NCI-H2171 (cell line): ENCODE data around the gene SEPHS1.
"Not testable (repeated sequence)": the region's sequence is repeated elsewhere in the genome, so short reads cannot be mapped to it uniquely, and the experiment has no call there.

ENCODE experiments used
- DNase-seq: peaks from one replicate; lab custom pipeline; 2025; lab: John Stamatoyannopoulos, UW

The SEPHS1 gene

DNA sequence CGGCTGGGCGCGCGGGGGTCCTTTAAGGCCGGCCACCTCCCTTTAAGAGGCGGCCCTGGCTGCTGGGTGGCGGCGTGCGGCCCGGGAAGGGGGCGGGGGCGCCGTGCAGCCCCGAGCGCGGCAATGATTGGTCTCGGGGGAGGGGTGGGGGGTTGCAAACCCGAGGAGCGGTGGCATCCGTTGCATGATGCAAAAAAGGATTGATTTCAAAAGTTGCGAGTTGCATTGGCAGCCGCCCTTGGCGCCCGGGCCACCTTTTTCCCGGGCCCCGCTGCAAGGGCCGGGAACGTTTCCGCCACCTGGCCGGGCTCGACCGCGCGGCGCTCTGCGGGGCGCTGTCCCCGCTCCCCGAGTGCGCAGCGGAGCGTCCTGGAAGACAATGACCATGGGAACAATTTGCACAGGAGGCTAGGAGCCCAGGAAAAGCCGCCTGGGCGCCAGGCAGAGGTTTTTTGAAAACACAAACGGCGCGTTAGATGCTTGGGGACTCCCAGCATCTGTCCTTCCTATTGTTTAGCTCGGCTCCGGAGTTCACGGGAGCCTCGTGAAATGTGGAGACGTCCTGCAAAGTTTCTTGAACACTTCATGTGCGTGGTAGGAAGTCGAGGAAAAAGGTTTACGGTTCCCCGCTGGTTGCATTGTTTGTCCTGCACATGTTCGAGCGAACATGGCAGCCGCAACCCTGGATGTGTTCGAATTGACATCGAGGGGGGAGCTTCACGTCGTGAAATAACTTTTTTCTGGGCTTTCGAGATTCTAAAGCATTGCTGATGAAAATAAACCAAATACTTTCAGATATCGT is at the start of gene SEPHS1:
TSS of gene SEPHS1 (minus strand) at position 78 of the 802 bp plus-strand sequence. CDS start 3,343 bp downstream, outside the sequence.
- peak; percentile 73 for DNase-seq

- DNase-seq = no peak
Observed at GRCh38 chr10:13397052-13397451, 49.0 kb upstream of the SEPHS1 start.

GRCh38 chr10:13396369-13396768 is 48.3 kb upstream of the SEPHS1 start:
- DNase-seq = no peak

- no peak for DNase-seq
Observed at GRCh38 chr10:13395540-13395939, 47.4 kb upstream of the SEPHS1 start.

GRCh38 chr10:13393640-13394039 is 45.5 kb upstream of the SEPHS1 start:
- no peak for DNase-seq

- DNase-seq = no peak
Observed at GRCh38 chr10:13392701-13393100, 44.6 kb upstream of the SEPHS1 start.

DNA sequence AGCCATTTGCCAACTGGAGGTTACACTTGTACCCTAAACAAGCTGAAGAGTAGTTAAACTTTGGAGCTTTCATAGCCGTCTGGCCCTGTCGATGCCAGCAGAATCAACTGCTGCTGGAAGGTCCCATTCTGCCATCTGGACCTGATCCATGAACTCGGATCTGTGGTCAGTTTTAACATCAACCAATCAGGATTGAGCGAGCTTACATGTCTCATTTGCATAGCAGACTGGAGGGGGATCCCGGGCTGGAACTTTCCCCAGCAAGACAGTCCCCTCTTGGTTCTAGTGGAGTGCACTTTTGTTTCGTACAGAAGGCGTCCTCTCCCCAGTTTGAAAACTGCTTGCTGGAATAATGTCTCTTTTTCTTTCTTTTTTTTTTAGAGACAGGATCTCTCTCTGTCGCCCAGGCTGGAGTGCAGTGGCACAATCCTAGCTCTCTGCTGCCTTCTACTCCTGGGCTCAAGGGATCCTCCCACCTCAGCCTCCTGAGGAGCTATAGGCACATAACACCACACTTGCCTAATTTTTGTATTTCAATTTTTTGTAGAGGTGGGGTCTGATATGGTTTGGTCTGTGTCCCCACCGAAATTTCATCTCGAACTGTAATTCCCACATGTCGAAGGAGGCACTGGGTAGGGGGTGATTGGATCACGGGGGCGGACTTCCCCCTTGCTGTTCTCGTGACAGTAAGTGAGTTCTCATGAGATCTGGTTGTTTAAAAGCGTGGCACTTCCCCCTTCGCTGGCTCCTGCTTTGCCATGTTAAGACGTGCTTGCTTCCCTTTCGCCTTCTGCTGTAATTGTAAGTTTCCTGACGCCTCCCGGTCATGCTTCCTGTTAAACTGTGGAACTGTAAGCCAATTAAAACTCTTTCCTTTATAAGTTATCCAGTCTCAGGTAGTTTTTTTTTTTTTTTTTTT is 42.8 kb upstream of the SEPHS1 start:
- no peak for DNase-seq

DNA sequence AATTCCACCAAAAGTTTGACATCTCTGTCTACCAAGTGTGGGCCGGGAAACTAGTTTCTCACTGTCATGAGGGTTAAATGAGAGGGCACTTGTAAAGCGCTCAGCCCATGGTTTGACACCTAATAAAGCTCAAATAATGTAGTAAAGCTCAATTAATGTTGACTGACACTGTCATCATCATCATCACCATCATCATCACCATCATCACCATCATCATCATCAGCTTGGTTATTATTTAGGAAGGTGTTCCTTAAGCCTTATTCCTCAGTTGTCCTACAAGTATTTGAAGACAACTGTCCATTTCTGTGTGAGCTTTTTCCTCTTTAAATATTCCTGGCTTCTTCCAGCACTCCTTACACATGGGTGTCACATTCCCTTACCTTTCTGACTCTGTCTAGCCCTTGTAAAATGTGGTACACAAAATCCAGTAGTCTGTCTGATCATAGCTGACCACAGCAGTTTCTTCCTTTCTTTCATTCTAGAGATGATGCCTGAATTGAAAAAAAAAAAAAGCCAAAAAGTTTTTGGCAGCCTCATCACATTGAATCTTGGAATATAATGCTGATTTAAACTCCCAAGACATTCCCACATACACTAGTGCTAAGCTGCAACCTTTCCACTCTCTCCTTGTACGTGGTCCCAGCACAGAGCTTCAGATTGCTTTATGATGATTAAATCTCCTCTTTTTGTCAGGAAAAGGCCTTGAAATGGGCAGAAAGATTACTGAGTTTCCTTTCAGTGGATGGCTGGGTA is 40.6 kb upstream of the SEPHS1 start:
- no peak for DNase-seq

DNA sequence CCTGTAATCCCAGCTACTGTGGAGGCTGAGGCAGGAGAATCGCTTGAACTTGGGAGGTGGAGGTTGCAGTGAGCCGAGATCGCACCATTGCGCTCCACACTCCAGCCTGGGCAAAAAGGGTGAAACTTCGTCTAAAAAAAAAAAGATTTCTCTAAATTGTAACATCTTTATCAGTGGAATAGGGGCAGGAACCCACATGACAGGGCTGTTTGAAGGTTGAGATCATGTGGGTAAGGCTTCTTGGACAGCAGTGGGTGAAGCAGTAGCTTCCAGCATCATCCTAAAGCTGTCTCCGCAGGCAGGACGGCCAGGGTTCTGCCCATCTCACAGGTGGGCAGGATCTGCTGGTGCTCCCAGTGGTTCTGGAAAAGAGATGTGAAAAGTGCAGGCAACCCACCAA is 37.9 kb upstream of the SEPHS1 start:
- DNase-seq = no peak

DNA sequence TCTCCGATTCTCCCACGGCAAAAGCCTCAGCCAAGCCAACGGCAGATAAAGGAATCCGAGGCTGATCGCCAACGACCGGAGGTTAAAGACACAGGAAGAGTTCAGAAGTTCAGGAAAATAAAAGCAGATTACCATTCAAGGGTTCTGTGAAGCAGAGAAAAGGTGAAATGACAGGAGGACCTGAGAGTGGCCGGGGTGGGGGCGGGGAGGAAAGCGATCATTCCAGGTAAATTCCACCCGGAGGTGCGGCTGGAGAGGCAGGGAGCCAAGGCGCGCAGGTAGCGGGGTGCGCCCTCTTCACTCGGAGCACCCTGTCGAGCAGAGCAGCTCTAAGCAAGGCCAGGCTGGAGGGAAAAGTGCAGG is 35.3 kb upstream of the SEPHS1 start:
- no peak for DNase-seq

GRCh38 chr10:13382703-13383398 is 34.8 kb upstream of the SEPHS1 start:
- no peak for DNase-seq

- DNase-seq = not testable (repeated sequence)
Observed at GRCh38 chr10:13379061-13379460, 31.0 kb upstream of the SEPHS1 start.

DNA sequence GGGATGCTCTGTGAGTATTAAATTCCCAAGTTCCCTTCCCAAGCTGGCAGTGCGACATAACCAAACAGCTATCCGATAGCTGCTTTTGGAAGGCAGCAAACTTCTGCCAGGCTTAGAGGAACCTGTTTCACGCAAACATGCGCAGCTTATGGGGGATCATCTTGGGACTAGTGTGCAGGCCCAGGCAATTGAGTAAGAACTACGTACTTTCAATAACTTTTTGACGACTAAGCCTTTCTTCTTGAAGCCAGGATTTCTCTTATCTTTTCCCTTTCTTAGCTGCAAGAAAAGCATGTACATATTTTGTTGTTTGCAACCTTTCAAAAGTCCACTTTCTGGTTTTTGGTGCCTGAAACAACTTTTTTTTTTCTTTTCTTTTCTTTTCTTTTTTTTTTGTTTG is 28.7 kb upstream of the SEPHS1 start:
- DNase-seq = peak; percentile 66

DNA sequence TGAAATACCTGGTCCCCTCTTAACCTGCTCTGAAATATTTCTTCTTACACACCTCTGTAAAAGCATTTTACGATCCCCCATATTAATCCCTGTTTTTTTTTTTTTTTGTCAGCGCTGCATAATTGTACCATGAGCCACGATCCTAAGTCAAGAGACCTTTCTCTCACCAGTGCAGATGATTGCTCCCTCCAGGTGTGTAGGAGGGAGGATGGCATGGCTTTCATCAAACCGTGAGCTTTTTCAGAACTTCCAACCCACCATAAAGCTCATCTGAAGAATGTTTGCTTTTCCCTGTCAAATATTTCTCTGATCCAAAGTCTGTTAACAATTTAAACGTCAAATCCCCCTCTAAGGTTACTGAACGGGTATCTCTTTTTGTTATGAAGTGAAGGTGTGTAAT is 28.2 kb upstream of the SEPHS1 start:
- DNase-seq = no peak

DNA sequence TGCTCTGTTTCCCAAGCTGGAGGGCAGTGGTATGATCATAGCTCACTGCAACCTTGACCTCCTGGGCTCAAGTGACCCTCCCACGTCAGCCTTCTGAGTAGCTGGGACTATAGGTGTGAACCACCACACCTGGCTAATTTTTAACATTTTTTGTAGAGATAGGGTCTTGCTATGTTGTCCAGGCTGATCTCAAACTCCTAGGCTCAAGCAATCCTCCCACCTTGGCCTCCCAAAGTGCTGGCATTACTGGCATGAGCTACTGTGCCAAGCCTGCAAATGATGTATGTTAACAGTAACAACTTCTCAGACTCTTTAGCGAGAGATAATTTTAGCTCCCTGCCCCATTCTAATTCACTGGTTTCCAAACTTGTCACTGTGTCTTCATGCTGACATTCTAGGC is 27.7 kb upstream of the SEPHS1 start:
- no peak for DNase-seq

GRCh38 chr10:13373644-13374043 is 25.6 kb upstream of the SEPHS1 start:
- DNase-seq = no peak

DNA sequence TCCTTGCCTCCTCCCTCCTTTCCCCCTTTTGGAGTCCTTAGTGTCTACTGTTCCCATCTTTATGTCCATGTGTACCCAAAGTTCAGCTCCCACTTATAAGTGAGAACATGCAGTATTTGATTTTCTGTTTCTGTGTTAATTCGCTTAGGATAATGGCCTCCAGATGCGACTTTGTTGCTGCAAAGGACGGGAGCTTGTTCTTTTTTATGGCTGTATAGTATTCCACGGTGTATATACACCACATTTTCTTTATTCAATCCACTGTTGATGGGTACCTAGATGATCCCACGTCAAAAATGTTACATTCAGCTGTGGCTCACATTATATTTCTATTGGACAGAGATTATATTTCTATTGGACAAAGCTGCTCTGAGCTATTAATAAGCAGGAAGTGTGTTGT is 24.4 kb upstream of the SEPHS1 start:
- no peak for DNase-seq

DNA sequence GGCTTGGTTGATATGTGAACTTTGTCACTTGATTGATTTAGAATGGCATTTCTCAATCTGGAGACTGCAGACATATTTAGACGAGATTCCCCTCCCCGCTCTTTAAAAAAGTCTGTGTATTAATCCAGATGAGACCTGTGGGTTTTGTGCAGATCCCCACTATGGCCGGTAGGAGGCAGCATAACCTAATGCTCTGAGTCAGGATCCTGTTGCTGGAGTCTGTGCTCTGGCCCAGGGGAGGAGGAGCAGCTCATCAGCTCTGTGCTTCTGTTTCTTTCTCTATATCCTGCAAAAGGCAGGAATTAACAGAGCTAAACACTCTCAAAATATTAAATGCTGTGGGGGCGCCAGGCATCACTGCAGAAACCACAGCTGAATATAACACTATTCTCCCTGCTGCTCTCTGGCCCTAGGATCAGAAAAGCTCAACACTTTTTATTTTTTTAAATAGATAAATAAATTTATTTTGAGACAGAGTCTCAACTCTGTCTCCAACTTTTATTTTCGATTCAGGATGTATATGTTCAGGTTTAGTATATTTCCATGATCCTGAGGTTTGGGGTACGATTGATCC is 23.9 kb upstream of the SEPHS1 start:
- peak; percentile 34 for DNase-seq

GRCh38 chr10:13366891-13367290 is 18.8 kb upstream of the SEPHS1 start:
- no peak for DNase-seq

GRCh38 chr10:13365831-13366230 is 17.7 kb upstream of the SEPHS1 start:
- DNase-seq = no peak

DNA sequence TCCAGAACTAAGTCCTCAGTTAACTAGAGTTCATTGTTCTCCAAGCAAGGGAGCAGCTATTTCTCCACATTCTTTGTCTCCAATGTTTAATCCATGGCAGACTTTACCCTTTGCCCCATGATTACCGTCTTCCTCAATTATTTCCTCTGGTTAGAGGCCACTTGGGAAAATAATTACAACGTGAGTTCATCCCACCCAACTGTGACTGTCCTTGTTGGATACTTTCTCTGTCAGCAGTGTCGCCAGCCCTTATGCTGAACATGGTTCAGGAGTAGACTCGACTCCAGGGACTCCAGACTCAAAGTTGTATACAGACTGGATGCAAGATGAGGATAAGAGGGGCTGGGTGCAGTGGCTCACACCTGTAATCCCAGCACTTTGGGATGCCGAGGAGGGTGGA is 17.1 kb upstream of the SEPHS1 start:
- no peak for DNase-seq
